Mucosa of gallbladder (tissue), 1 donor: ENCODE data around the gene DNASE2. TPM values are rescaled to one million over a fixed set of nuclear protein-coding genes. Genes with fewer than 3 reads are reported as not detected.
A peak's percentile ranks its signal among the peaks of the same experiment; 100 is the strongest.

Experiments
- DNase-seq: peaks from one replicate; pipeline ENCODE4 v3.0.0-alpha.2; 2020; ENCODE audit warnings: low spot score
- total RNA-seq: library from RNA; stranded (reverse); gene quantifications from one replicate; pipeline ENCODE4 v1.2.1, GENCODE V29; 2021
- donor health status: DM: no; HTN: no; CAD: no.

DNASE2 gene
- total RNA-seq, 1 donor from 2014 or later: 48.7 TPM

DNA sequence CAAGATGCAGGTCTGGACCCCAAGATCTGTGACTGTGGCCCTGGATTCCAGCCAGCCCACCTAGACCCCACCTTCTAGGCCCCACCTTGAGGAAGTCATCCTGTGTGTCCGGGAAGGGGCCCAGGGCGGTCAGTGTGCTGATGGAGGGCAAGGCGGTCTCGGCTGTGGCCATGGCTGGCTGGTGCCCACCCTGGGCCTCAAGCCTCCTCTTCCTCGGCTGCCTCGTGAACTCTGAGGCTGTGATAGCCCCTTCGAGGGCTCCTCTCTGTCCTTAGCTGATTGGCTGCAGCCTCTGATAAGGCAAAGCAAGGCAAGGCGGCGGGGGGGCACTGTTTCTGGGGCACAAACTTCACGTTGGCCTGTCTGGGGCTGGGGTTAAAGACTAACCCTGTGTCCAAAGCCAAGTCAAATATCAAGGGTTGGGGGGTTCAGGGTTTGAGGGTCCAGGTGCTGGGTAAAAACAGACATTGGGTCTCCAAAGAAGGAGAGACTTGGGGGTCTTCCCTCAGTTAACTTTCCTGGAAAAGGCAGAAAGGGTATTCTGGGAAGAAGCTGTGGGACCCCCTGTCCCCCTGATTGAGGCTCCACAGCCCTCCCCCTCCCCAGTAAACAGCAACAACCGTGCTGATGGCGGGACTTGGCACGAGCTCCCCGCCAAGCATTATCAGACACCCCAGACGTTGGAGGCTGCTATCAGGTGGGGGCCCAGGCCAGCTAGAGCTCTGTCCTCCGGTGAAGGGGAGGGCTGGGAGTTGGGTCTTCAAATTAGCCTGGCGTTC, 5.9 kb upstream of the DNASE2 start, which contains the start of gene KLF1:
TSS of gene KLF1 (minus strand) at position 233 of the 779 bp plus-strand sequence. CDS start at position 172, 61 bp downstream.
- no peak for DNase-seq

DNA sequence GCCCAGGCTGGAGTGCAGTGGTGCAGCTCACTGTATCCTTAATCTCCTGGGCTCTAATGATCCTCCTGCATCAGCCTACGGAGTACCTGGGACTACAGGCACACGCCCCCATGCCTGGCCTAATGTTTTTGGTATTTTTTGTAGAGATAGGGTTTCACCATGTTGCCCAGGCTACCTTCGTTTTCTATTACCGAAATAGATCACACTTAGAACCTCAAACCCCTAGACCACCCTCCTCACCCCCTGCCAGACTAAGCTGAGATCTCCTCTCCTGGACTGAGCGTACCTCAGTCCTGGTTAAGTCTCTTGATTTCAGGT, 5.4 kb upstream of the DNASE2 start:
- no peak for DNase-seq

DNA sequence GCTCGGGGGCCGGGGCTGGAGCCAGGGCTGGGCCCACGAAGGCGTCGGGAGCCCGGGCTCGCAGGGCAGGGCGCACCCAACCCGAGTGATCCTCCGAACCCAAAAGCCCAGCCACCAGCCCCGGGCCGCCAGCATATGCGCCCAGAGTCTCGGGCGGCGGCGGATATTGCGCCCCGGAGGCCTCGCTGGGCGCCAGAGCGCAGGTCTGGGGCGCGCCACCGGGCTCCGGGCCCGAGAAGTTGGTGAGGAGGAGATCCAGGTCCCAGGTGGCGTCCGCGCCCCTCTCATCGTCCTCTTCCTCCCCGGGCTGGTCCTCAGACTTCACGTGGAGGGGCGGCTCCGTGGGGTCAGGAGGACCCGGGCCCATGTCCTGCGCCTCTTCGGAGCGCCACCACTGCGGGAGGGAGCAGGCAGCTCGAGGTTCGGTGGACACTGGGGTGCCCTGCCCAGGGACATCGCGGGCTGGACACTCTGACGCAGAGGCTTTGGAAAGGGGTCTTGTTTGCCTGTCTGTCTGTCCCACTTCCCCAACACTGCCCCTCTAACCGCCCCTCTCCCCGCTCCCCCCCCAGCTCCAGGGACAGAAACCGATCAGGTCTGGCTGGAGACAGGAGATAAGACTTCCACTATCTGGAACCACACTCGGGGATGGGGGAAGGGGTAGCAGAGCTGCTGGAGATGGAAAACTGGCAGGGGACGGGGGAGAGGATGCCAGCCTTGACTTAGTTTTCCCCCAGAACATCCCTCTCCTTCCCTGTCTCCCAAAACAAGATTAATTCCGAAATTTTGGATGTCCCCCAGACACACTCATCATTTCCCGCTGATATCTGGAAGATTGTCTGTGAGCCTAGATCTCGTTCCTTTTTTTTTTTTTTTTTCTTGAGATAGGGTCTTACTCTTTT, 4.8 kb upstream of the DNASE2 start:
- DNase-seq: no peak

DNA sequence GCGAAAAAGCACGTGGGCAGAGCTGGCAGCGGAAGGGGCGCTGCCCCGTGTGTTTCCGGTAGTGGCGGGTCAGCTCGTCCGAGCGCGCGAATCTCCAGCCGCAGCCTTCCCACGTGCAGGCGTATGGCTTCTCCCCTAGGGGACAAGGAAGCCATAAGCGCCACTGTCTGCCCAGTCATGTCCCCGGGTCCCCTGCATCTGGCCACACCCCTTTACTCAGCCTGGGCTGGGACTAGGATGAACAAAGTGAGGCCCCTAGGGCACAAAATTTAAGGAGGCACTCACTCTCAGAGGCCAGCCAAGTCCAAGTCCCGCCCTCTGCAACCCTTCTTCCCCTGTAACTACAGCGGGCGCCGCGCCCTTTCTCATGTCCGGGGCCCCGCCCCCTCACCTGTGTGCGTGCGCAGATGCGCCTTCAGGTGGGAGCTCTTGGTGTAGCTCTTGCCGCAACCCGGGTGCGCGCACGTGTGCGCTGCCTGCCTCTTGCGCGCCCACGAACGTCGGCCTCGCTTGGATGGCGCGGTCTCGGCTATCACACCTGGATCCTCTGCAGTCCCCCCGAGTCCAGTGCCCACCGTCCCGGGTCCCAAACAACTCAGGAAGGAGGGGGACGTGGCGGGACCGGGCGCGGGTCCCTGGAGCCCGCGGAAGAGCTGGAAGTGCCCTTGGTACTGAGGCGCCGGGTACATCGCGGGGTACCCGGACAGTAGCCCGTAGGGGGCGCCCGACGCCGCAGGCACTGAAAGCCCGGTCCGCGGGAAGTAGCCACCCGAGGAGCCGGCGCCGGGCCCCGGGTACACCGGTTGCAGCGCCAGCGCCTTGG, 3.9 kb upstream of the DNASE2 start:
- peak; percentile 84 for DNase-seq

DNA sequence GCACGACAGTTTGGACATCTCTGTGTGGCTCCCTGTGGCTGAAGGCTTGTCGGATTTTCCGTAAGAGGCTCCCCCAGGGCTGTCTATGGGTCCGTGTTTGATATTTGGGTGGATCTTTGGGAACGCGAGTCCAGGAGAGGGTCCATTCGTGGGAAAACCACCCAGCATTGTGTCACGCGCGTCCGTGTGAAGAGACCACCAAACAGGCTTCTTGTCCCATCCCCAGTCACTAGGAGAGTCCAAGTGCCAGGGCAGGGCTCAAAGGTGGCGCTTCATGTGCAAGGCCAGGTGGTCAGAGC, 3.3 kb upstream of the DNASE2 start:
- no peak for DNase-seq

DNA sequence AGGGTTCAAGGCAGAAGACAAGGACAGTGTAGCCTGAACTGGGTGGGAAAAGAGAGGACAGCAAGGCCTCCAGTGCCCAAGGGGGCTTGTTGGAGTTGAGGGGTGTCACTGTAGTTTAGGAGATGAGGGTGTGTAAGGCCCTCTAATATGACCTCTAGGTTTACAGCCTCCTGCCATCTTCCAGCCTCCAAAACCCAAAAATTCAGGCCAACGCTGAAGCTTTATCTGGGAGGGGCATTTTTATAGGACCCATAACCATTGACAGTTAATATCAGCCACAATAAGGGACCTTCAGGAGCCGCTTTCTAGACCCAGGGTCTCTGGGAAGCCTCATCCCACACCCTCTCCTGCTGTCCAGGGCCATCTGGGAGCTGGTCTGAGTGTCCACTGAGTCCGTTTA, 3.0 kb upstream of the DNASE2 start:
- DNase-seq: no peak

DNA sequence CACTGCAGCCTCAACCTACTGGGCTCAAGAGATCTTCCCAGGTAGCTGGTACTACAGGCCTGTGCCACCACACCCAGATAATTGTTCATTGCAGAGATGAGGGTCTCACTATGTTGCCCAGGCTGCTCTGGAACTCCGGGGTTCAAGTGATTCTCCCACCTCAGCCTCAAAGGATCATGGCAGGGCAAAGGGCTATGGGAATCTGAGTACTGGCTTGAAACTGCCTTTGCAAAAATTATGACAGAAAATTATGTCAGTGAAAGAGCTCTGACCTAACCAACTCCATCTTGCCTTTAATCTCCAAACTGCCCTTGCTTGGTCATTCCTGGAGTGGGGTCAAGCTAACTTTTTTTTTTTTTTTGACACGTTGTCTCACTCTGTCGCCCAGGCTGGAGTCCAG, 1.3 kb upstream of the DNASE2 start:
- no peak for DNase-seq

DNA sequence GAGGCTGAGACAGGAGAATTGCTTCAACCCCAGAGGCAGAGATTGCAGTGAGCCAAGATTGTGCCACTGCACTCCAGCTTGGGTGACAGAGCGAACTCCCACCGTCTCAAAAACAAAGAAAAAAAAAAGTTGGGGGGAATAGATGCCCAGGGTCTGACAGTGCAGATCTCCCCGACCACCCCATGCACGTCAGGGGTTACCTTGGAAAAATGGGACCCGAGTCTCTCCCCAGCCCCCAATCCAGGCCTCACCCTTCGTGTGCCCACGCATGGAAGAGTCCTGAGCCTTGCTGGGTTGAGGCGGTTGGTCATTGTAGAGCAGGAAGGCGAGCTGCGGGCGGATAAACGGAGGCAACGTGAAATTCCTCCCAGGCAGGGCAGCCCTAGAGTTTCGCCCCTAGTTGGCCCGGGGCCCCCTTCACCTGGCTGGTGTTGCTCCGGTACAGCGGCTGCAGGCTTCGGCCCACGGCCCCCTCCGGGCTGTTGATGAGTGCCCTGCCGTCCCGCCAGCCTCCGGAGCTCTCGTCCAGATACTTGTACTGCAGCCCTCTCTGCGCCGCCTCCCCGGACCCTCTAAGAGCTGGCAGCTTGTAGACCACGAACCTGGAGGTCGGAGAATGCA, 588 bp downstream of the DNASE2 start:
- DNase-seq: no peak

DNA sequence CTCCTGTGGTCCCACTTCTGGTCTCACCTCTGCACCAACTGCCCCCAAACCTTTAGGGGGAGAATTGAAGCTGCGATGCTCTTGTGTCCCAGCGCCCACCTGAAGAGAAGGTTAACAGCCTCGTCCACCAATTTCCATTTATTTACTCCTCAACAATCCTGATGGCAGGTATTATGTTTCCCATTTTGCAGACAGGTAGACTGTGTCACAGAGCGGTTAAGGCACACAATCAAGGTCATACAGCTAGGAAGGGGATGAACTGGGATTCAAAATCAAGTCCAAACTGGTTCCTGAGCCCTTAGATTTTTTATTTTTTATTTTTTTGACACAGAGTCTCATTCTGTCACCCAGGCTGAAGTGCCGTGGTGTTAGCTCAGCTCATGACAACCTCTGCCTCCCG, 6.2 kb downstream of the DNASE2 start:
- no peak for DNase-seq

DNA sequence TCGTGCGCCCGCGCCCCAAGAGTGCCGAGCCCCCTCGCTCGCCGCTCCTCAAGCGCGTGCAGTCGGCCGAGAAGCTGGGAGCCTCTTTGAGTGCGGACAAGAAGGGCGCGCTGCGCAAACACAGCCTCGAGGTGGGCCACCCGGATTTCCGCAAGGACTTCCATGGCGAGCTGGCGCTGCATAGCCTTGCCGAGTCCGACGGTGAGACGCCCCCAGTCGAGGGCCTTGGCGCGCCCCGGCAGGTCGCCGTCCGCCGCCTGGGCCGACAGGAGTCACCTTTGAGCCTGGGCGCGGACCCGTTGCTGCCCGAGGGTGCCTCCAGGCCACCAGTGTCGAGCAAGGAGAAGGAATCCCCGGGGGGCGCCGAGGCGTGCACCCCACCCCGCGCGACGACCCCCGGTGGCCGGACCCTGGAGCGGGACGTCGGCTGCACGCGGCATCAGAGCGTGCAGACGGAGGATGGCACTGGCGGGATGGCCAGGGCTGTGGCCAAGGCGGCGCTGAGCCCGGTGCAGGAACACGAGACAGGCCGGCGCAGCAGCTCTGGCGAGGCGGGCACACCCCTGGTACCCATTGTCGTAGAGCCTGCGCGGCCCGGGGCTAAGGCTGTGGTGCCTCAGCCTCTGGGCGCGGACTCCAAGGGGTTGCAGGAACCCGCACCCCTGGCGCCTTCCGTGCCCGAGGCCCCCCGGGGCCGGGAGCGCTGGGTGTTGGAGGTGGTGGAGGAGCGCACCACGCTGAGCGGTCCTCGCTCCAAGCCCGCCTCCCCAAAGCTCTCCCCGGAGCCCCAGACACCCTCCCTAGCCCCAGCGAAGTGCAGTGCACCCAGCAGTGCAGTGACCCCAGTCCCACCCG, 7.1 kb downstream of the DNASE2 start:
- DNase-seq: no peak

DNA sequence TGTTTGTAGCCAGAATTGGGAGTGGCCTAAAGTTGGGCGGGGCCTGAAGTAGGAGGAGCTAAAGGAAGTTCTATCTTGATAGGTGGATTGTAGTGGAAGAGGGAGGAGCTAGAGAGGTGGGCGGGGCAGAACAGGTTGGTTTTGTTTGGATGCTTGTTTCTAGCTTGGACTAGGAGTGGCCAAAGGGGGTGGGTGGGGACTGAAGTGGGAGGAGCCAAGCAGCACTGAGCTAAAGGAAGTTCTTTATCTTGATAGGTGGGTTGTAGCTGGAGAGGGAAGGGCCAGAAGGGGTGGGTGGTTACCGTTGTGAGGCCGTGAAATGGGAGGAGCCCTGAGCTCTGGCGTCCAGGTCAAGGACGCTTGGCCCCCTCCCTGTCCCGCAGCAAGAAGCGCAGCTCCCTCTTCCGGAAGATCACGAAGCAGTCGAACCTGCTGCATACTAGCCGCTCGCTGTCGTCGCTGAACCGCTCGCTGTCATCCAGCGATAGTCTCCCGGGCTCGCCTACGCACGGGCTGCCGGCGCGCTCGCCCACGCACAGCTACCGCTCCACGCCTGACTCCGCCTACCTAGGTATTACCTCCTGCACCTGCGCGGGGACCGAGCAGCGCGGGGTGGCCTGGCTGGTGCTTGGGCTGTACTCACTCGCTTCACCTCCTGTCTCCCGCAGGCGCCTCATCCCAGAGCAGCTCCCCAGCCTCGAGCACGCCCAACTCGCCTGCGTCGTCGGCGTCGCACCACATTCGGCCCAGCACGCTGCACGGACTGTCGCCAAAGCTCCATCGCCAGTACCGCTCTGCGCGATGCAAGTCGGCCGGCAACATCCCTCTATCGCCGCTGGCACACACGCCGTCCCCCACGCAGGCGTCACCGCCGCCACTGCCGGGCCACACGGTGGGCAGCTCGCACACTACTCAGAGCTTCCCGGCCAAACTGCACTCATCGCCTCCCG, 8.0 kb downstream of the DNASE2 start:
- peak; percentile 55 for DNase-seq

DNA sequence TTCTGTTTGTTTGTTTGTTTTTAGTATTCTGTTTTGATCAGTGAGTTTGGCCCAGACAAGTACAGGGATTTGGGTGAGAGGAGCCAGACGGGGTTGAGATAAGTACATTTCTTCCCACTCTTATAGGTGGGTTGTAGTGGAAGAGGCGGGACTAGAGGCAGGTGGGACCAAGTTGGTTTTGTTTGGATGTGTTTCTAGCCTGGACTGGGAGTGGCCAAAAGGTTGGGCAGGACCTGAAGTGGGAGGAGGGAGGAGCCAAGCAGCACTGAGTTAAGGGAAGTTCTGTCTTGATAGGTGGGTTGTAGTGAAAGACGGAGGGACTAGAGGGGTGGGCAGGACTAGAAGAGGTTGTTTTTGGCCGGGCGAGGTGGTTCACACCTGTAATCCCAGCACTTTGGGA, 9.0 kb downstream of the DNASE2 start:
- no peak for DNase-seq

DNA sequence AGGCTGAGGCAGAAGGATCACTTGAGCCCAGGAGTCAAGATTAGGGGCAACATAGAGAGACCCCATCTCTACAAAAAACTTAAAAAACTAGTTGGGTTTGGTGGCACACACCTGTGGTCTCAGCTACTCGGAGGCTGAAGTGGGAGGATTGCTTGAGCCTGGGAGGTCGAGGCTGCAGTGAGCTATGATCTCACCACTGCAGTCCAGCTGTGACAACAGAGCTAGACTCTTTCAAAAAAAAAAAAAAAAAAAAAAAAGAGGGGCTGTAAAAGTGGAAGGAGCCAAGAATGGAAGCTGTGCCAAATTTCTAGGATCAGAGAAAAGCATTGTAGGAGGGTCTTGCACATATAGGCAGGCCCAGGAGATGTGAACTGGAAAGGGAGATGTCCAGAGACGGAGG, 9.6 kb downstream of the DNASE2 start:
- no peak for DNase-seq

DNA sequence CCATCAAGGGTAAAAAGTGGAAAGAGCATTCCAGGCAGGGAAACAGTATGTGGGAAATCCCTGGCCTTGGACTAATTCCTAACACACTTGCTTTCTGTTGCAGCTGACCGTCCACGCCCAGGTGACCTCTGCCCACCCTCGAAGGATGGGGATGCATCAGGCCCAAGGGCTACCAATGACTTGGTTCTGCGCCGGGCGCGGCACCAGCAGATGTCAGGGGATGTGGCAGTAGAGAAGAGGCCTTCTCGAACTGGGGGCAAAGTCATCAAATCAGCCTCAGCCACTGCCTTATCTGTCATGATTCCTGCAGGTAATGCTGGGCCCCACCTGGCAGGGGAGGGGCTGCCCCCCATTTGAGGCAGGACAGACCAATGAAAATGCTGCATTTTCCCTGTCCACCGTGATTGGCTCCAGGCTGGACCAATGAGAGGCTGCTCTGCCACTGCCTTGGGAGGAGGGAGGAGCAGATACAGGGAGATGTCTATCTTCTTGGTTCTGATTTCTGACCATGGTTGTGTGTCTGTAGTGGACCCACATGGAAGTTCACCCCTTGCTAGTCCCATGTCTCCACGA, 12.6 kb downstream of the DNASE2 start:
- DNase-seq: no peak

DNA sequence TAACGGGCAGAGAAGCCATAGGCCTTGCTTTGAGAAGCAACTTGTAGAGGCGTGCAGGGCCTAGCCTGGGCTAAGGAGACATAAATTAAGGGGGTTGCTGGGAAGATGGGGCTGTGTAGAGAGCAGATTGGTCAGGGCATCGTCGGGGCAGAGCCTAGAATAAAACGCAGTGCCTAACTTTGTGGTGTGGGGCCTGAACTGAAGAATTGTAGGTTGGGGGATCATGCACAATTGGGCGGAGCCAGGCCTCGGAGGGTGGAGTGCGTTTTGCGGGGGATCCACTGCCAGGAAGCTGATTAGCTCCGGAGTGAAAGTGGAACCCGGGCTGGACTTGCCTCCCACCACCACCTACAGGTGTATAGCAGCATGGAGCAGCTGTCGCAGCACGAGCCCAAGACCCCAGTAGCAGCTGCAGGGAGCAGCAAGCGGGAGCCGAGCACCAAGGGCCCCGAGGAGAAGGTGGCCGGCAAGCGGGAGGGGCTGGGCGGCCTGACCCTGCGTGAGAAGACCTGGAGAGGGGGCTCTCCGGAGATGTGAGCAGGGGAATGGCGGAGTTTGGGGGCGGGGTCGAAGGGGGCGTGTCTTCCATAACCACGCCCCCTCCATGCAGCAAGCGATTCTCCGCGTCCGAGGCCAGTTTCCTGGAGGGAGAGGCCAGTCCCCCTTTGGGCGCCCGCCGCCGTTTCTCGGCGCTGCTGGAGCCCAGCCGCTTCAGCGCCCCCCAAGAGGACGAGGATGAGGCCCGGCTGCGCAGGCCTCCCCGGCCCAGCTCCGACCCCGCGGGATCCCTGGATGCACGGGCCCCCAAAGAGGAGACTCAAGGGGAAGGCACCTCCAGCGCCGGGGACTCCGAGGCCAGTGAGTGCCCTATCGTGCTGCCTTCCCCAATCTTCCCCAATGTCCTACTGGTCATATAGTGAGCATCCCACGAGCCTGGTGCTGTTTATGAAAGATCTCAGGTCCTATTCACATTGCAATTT, 13.8 kb downstream of the DNASE2 start:
- DNase-seq: peak; percentile 47

DNA sequence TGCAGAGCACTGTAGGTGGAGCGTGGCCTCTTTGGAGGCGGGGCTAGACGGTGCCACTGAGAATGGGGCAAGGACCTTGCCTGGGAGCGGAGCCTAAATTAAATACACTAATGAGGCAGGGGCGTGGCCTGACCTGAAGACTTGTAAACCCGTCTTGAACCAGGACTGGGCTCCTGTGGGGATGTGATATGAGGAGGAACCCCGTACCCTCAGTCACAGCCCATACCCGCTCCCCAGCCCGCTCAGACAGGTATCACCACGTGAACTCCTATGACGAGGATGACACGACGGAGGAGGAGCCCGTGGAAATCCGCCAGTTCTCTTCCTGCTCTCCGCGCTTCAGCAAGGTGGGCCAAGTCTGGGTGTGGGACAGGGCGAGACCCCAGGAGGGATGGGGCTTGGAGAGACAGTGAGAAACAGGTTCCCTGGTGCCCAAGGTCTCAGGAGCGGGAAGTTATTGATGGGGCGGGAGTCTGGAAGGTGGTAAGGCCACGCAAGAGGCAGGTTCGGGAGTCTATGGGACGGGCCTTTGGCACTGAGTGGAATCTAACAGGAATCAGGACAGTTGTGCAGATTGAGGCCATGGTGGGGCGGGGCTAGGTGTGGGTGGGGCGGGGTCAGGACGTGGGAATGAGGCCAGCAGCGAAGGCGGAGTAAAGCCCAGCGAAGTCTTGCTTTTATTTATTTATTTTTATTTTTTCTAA, 14.7 kb downstream of the DNASE2 start:
- DNase-seq: no peak

DNA sequence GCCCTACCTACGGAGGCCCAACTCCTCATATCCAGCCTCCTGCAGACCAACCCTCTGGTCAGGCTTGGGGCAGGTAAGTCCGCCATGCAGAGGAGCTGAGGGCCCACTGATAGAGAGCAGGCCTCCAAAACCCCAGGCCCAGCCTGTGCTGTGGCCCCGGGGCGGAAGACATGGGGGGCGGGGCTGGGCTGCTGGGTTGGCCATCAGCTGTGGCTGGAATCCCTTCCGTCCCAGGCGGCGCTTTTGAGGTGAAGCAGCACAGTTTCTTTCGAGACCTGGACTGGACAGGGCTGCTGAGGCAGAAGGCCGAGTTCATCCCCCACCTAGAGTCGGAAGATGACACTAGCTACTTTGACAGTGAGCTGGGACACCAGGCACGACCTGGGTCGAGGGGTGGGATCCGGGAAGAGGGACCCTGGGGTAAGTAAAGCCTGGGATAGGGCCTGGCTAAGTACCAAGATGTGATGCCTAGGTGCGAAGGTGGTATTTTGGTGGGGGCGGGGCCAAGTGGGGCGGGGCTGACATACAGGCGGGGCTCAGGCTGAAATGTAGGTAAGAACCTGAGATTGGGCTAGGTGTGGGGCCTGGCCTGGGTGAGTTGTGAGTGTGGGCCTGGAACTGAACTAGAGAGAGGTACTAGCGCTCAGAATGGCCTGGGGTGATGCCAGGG, 15.4 kb downstream of the DNASE2 start:
- DNase-seq: no peak
